Colonic mucosa (tissue), 4 donors: Measurements from ENCODE around the gene ICOS. TPM values are rescaled to one million over a fixed set of nuclear protein-coding genes. Genes with fewer than 3 reads are reported as not detected.

Experiments
- DNase-seq: peaks from one replicate; pipeline ENCODE4 v3.0.0-alpha.2; 2020
- H3K27ac ChIP-seq: fragments of 200-600 bp; one replicate; pipeline ENCODE4 v1.8.0; 2021
- H3K27me3 ChIP-seq: fragments of 200-600 bp; one replicate; pipeline ENCODE4 v1.8.0; 2021
- H3K36me3 ChIP-seq: fragments of 200-600 bp; one replicate; pipeline ENCODE4 v1.8.0; 2021
- H3K4me1 ChIP-seq: fragments of 200-600 bp; one replicate; pipeline ENCODE4 v1.8.0; 2021; ENCODE audit warnings: mild to moderate bottlenecking
- H3K4me3 ChIP-seq: fragments of 200-600 bp; one replicate; pipeline ENCODE4 v1.8.0; 2021
- H3K9ac ChIP-seq, 2 donors: one replicate each; pipeline ENCODE4 v1.7.0; 2013; ENCODE audit warnings: control low read depth in 2 of 2, low read depth in 2 of 2, low read length in 2 of 2
- H3K9me3 ChIP-seq: fragments of 200-600 bp; one replicate; pipeline ENCODE4 v1.8.0; 2021
- intact Hi-C: fragments of 100-400 bp; cut with DNase I; formaldehyde crosslinking; loops from one replicate; pipeline ENCODE4 v1.14.1; 2022
- total RNA-seq, 2 donors: library from RNA; stranded (reverse); fragmentation: NEBNext Ultra II Directional in 1 of 2; extraction: Animal tissue kit (Norgen Biotek cat#: 25700) in 1 of 2; gene quantifications; one replicate each; pipeline ENCODE4 v1.2.1, GENCODE V29; 2021
- TF ChIP-seq, protein P1 (sequence below): fragments of 200-600 bp; IDR thresholded peaks from one replicate; pipeline ENCODE4 v1.8.0; 2022; ENCODE audit warnings: antibody characterized with exemption, mild to moderate bottlenecking
- donor health status: healthy.
- donor health status: DM: no; HTN: no; CAD: no.
- donor health status: DM: no; HTN: no; CAD: no.

ICOS gene
- total RNA-seq, 2 donors from 2014 or later, result 0.32 to 0.69 TPM

DNA sequence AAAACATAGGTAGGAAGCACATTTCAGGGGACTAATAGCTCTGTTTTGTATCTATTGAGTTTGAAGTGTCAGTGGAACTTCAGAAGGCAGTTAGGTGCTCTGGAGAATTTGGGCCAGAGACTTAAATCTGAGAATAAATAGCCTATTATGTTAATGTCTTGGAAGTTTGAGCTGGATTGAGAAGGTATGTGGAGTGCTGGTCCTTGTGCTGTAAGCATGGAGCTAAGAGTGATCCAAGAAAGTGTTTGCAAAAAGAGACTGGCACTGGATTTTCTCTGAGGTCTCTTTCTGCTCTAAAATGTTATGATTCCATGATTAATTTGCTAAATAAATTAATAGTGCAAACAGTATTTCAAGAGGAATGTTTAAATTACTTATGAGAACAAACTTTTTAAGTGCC lies 63.3 kb downstream of the ICOS start:
- H3K4me3 ChIP-seq, result no peak overlapping the region
- H3K36me3 ChIP-seq, result no peaks in the 10 kb centered on the region
- TF ChIP-seq, protein P1, sequence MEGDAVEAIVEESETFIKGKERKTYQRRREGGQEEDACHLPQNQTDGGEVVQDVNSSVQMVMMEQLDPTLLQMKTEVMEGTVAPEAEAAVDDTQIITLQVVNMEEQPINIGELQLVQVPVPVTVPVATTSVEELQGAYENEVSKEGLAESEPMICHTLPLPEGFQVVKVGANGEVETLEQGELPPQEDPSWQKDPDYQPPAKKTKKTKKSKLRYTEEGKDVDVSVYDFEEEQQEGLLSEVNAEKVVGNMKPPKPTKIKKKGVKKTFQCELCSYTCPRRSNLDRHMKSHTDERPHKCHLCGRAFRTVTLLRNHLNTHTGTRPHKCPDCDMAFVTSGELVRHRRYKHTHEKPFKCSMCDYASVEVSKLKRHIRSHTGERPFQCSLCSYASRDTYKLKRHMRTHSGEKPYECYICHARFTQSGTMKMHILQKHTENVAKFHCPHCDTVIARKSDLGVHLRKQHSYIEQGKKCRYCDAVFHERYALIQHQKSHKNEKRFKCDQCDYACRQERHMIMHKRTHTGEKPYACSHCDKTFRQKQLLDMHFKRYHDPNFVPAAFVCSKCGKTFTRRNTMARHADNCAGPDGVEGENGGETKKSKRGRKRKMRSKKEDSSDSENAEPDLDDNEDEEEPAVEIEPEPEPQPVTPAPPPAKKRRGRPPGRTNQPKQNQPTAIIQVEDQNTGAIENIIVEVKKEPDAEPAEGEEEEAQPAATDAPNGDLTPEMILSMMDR, result no peak
- H3K9me3 ChIP-seq, result no peaks in the 10 kb centered on the region
- intact Hi-C loops, result no loop called here
- H3K9ac ChIP-seq, result no peak overlapping the region
- H3K27me3 ChIP-seq, result no peaks in the 10 kb centered on the region
- H3K27ac ChIP-seq, result no peak overlapping the region
- no peak for DNase-seq
- H3K4me1 ChIP-seq, result no peaks in the 10 kb centered on the region

DNA sequence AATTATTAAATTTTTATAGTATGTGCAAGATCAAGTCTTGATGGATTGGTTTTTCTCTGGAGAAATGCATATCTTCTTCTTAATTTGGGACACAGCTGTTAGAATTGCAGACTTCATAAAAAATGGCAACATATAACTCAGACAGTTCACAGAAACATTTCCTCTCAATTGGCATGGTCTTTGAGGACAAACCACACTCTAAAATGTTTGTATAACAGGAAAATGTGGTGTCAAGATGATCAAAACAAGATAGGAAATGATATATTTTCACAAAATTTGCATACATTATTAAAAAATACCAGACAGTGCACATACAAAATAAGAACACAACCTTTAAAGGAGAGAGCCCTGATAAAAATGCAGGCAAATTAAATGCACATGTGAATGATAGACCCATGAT lies 63.9 kb downstream of the ICOS start:
- TF ChIP-seq, protein P1, result no peak
- no peak overlapping the region for H3K27ac ChIP-seq
- no peak for DNase-seq
- H3K9me3 ChIP-seq, result no peaks in the 10 kb centered on the region
- no peak overlapping the region for H3K9ac ChIP-seq
- H3K4me3 ChIP-seq, result no peak overlapping the region
- H3K36me3 ChIP-seq, result no peaks in the 10 kb centered on the region
- H3K27me3 ChIP-seq, result no peaks in the 10 kb centered on the region
- H3K4me1 ChIP-seq, result no peaks in the 10 kb centered on the region
- intact Hi-C loops, result no loop called here

DNA sequence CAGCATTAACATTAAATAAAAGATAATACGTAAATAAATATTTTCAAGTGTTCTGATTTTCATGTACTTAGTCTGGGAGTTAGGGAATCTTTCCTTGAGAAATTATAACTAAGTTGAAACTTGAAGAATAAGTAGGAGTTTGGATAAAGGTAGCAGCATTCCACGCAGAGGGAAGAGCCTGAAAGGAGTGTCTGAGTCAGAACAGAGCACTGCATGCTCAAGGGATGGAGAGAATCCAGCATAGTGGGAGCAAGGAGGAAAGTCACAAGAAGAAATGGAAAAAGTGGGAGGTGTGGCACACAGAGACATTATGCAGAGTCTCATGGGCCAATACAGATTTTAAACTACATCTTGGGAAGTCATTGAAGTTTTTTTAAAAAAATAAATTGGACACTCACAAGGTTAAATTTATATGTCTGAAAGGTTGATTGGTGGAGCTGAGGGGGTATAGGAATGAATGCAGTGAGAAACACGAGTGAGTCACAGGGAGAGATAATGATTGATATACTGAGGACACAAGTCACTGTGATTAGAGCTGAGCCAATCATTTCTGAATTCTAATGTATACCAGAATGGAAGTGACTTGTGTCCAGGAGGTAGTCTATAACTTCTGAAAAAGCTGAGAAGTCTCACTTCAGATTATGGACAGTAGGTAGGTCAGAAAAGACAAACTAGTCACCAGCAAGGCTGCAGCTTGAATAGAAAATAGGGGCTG lies 66.9 kb downstream of the ICOS start:
- no peak for DNase-seq
- no peaks in the 10 kb centered on the region for H3K4me1 ChIP-seq
- H3K36me3 ChIP-seq, result no peaks in the 10 kb centered on the region
- intact Hi-C loops, result no loop called here
- H3K4me3 ChIP-seq, result no peak overlapping the region
- H3K27me3 ChIP-seq, result no peaks in the 10 kb centered on the region
- TF ChIP-seq, protein P1, result no peak
- H3K9me3 ChIP-seq, result no peaks in the 10 kb centered on the region
- H3K9ac ChIP-seq, result no peak overlapping the region
- H3K27ac ChIP-seq, result no peak overlapping the region

DNA sequence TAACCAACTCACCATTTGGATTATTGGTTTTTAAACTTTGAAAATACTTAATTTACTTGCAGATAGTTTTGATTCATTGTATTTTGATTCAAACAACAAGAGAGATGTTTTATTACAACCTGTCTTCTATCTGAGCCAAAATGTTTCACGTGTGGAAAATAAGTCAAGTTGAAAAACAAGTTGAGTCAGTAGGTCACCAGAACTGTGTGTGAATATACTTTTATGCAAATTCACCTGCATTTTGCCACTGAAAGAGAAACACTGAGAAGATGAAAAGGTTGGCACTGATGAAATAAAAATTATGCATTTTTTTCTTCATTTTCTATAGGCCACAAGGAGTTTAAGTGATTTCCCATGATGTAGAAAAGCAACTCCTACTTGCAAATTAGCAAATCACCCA lies 68.3 kb downstream of the ICOS start:
- TF ChIP-seq, protein P1, result no peak
- Histone ChIP-seq H3K27me3 (no peaks in the 10 kb centered on the region), H3K27ac (no peak overlapping the region), H3K9me3 (no peaks in the 10 kb centered on the region), H3K9ac (no peak overlapping the region), H3K4me3 (no peak overlapping the region), H3K4me1 (no peaks in the 10 kb centered on the region), H3K36me3 (no peaks in the 10 kb centered on the region)
- DNase-seq, result no peak
- intact Hi-C loops, result no loop called here

DNA sequence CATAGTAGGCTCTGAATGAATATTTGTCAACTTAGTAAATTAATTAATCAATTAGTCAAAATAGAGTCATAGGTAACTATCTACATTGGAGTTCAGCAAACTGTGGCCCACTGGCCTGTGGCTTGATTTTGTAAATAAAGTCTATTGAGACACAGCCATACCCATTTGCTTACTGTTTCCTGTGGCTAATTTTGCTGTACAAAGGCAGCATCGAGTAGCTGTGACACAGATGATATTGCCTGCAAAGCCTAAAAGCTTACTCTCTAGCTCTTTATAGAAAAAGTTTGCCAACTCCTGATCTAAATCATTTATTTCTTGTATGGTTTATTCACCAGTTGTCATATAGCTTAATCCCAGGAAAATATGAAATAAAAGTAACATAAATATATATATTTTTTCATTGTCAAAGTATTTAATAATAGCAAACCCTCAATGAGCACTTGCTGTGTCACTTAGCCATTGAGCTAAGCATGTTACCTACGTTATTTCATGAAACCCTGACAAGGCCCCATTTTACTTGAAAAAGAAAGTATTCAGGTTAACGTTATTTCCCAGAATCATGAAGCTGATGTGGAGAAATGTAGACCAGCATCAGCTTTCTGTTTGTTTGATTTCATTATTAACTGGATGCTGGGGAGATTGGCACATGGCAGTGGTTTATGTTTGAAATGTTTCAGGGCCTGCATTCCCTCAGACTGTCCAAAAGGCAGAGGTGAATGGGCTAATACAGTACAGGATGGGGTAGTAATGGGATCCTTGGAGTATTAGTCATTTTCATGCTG lies 69.6 kb downstream of the ICOS start:
- TF ChIP-seq, protein P1, result no peak
- H3K4me3 ChIP-seq, result no peak overlapping the region
- no peaks in the 10 kb centered on the region for H3K27me3 ChIP-seq
- no peaks in the 10 kb centered on the region for H3K36me3 ChIP-seq
- no peak overlapping the region for H3K27ac ChIP-seq
- H3K9ac ChIP-seq, result no peak overlapping the region
- no peak for DNase-seq
- H3K9me3 ChIP-seq, result no peaks in the 10 kb centered on the region
- H3K4me1 ChIP-seq, result no peaks in the 10 kb centered on the region
- intact Hi-C loops, result no loop called here
